Limb (tissue), 2 donors: Measurements from ENCODE around the gene MAP4.
"Not testable (repeated sequence)": the region's sequence is repeated elsewhere in the genome, so short reads cannot be mapped to it uniquely, and the experiment has no call there.

Experiments used
- DNase-seq, 2 donors: peaks; one replicate each; pipeline ENCODE4 v3.0.0-alpha.2; 2016; ENCODE audit errors: extremely low spot score in 2 of 2

Gene MAP4

DNA sequence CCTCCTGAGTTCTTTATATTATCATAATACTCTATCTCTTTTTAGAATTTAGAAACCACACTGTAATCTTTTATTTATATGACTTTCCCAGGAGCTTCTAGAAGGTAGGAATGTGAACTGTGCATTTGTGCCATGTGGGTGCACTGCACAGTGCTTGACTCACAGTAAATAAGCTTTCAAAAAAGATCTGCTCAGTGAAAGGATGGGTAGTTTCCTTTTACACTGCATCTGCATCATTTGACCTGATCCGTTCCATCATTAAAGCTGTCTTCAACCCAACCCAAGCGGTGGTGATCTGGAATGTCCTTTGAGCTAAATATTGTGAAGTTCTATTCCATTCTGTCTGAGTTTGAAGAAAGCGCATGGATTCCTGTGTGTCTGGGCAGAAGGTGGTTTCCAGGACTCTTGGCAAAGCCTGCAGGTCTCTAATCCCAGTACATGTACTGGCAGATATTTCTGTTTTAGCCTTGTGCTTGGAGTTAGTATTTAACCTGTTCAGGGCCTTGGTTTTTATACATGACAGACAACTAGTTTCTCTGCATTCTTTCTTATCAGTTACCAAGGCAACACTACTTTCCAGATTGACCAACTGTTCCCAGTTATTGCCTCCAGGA lies 116.6 kb downstream of the MAP4 start:
- DNase-seq: no peak

- no peak for DNase-seq
Measured at GRCh38 chr3:47897954-47898353, 118.3 kb downstream of the MAP4 start.

GRCh38 chr3:47896736-47897135 lies 119.5 kb downstream of the MAP4 start:
- no peak for DNase-seq

- DNase-seq: no peak
Measured at GRCh38 chr3:47895241-47895640, 121.0 kb downstream of the MAP4 start.

- DNase-seq: peak in 1 of 2 donors; percentile 49
Measured at GRCh38 chr3:47892286-47893040, 123.8 kb downstream of the MAP4 start.

DNA sequence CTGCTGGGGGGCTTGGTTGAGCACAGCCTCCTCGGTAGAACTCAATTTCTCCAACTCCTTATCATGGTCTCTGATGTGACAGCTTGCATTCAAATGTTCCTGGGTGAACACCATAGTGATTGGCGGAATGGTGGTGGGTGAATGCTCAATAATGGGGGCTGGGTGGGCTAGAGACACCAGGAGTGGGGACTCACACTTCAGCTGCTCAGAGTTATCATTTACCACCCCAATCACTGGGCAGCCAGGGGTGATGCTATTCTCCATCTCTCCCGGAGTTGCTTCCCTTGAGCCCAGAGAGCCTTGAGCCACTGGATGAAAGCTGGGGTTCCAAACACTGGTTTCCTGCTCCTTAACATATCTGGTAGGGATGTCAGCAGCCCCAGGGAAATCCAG lies 124.6 kb downstream of the MAP4 start:
- no peak for DNase-seq

- DNase-seq: peak in 1 of 2 donors; percentile 37
Measured at GRCh38 chr3:47890828-47891612, 125.2 kb downstream of the MAP4 start.

GRCh38 chr3:47890126-47890827 lies 125.9 kb downstream of the MAP4 start:
- no peak for DNase-seq

- no peak for DNase-seq
Measured at GRCh38 chr3:47888986-47889757, 127.0 kb downstream of the MAP4 start.

- DNase-seq: not testable (repeated sequence)
Measured at GRCh38 chr3:47887991-47888390, 128.2 kb downstream of the MAP4 start.

DNA sequence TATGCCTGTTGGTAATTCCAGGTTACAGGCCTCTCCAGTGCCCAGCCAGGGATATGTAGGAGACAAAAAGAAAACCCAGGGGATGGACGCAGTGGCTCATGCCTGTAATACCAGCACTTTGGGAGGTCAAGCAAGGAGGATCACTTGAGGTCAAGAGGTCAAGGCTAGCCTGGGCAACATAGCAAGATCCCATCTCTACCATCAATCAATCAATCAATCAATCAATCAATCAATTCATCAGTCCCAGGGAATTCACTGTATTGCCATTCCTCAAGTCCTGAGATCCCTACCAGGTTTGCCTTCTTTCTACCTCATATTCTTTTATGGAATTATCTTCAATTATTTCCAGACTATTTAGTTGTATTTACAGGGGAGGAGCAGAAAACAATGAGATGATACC lies 131.0 kb downstream of the MAP4 start:
- no peak for DNase-seq

GRCh38 chr3:47884603-47885002 lies 131.6 kb downstream of the MAP4 start:
- no peak for DNase-seq

DNA sequence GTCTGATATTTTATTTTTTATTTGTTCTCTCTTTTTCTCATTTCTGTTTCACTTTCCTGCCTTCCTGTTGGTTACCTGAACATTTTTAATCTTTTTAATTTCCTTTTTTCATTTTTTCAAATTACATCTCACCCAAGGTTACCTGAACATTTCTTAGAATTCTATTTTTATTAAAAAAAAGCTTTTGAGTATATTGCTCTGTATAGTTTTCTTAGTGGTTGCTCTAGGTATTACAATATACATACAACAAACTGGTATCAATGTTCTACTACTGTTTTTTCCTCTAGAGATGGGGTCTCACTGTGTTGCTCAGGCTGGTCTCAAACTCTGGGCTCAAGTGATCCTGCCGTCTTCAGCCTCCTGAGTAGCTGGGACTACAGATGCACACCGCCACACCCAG lies 133.9 kb downstream of the MAP4 start:
- DNase-seq: no peak

DNA sequence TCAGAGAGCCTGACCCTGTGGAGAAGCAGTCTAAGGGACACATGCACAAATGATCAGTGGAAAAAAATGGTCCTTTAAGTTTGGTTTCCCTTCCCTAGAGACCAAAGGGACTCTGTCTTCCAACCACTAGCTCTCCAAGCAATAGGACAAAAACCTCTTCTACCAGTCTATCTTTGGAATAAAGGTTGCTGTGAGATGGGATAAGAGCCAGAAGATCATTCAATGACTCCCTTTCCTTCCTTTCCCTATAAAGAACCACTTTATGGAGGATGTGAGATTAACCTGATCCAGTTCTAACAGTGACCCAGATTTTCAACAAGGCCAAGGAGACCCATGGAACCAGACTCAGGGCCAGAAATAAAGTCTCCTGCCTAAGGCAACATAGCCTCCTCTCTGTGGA lies 138.5 kb downstream of the MAP4 start:
- DNase-seq: no peak

DNA sequence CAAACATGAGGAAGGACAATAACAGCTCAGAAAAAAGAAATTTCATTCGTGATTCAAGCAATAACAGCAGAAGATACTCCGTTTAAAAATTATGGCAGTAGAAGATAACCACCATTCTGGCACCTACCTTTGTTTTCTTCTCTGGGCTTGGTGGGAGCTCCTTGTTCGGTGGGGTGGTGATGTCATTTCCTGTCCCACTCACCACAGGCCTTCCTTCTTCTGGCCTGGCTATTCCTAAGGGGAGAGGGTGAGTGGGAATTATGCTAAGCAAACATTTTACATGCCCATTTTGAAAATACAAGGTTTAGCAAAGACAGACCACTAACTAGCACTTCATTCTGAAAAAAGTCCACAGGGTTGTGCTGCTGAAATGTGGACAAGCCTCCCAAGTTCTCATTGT lies 138.9 kb downstream of the MAP4 start:
- no peak for DNase-seq

DNA sequence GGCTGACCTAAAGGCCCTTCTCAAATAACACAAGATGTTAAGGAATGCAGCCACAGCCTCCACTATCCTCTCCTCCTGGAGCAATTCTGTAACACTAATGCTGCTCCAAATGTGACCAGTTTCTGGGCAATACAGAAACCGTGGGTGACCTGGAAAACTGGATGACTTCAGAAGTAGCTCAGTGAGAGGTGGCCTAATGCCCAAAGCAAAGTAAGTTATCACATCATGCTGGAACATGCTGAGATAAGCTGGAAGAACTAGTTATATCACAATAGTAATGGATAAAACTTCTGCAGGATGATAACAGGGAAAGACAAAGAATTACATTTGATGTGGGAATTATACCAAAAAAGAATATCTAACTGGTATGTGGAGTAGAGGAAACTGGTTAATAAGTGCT lies 141.3 kb downstream of the MAP4 start:
- no peak for DNase-seq

GRCh38 chr3:47874438-47874837 lies 141.8 kb downstream of the MAP4 start:
- DNase-seq: no peak

GRCh38 chr3:47872916-47873315 lies 143.3 kb downstream of the MAP4 start:
- DNase-seq: no peak

DNA sequence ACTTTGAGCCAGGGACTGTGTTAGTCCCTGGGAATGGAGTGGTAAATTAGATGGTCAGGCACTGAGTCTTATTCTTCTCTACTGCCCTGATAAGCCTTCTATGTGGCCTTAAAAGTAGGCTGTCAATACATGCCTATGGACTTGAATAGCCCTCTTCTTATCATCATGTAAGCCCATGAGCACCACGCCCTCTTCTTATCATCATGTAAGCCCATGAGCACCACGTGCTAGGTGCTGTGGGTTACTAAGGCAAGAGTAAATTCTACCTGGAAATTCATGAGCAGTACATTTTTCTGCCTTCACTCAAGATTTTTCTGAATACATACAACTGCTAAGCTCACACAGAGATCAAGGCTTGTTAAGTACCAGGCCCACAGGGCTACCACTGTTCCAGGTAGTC lies 144.8 kb downstream of the MAP4 start:
- no peak for DNase-seq

- no peak for DNase-seq
Measured at GRCh38 chr3:47870702-47871260, 145.4 kb downstream of the MAP4 start.

DNA sequence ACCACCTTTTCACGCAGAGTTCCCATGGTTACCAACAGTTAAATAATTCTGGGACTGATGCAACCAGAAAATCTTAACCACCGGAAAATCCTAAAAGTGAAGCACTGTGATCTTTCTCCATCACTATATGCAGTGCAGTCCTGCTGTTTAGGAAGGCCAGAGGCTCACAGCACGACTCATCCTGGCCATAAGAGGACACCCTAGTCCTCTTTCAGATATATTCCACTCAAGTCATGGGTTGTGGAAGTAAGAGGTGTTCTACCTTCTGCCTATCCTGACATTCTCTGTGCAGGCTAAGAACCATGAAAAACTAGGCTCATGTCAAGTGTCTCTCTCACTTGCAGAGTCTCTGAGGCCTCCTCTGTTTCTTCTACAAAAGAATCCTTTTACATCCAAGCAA lies 146.1 kb downstream of the MAP4 start:
- no peak for DNase-seq
